Smooth muscle cell (in vitro differentiated cells): ENCODE data around the gene SPINT1. TPM values are rescaled to one million over a fixed set of nuclear protein-coding genes. Genes with fewer than 3 reads are reported as not detected.

Experiments
- DNase-seq: peaks from one replicate; lab custom pipeline; 2025; ENCODE audit not compliant: unreplicated experiment; lab: John Stamatoyannopoulos, UW
- H2AFZ ChIP-seq: fragments of 200-600 bp; sonication (generic); 2 replicates; pipeline ENCODE4 v1.6.0; 2016; ENCODE audit warnings: antibody characterized with exemption, low read depth, mild to moderate bottlenecking
- H3F3A ChIP-seq: fragments of 200-600 bp; sonication (generic); 2 replicates; pipeline ENCODE4 v1.6.0; 2017; ENCODE audit warnings: antibody characterized with exemption, low read depth
- H3K27ac ChIP-seq: fragments of 200-600 bp; sonication (generic); 2 replicates; pipeline ENCODE4 v1.5.1; 2016; ENCODE audit warnings: low read depth, mild to moderate bottlenecking
- H3K27me3 ChIP-seq: fragments of 200-600 bp; sonication (generic); 2 replicates; pipeline ENCODE4 v1.6.1; 2016; ENCODE audit warnings: low read depth, mild to moderate bottlenecking
- H3K36me3 ChIP-seq: fragments of 200-600 bp; sonication (generic); 2 replicates; pipeline ENCODE4 v1.5.1; 2016; ENCODE audit warnings: low read depth
- H3K4me1 ChIP-seq: fragments of 200-600 bp; sonication (generic); 2 replicates; pipeline ENCODE4 v1.5.1; 2016; ENCODE audit warnings: low read depth
- H3K4me2 ChIP-seq: fragments of 200-600 bp; sonication (generic); 2 replicates; pipeline ENCODE4 v1.6.0; 2016; ENCODE audit warnings: mild to moderate bottlenecking
- H3K4me3 ChIP-seq: fragments of 200-600 bp; sonication (generic); 2 replicates; pipeline ENCODE4 v1.5.1; 2016; ENCODE audit warnings: mild to moderate bottlenecking
- H3K79me2 ChIP-seq: fragments of 200-600 bp; sonication (generic); 2 replicates; pipeline ENCODE4 v1.6.0; 2016; ENCODE audit warnings: low read depth, mild to moderate bottlenecking
- H3K9ac ChIP-seq: fragments of 200-600 bp; sonication (generic); 2 replicates; pipeline ENCODE4 v1.6.0; 2016; ENCODE audit warnings: low read depth
- H3K9me3 ChIP-seq: fragments of 200-600 bp; sonication (generic); replicated peaks from 2 replicates; pipeline ENCODE4 v1.5.1; 2016; ENCODE audit warnings: low read depth
- H4K20me1 ChIP-seq: fragments of 200-600 bp; sonication (generic); 2 replicates; pipeline ENCODE4 v1.6.0; 2016; ENCODE audit warnings: low read depth
- WGBS: methylation state at CpG from one replicate; pipeline ENCODE4 v1.1.7; 2016; ENCODE audit warnings: low lambda C conversion rate; 5-methylcytosine and 5-hydroxymethylcytosine counted together
- polyA plus RNA-seq: library from polyadenylated mRNA; unstranded; fragments of >200 nt; fragmentation: Nextera tagmentation; extraction: Ambion mirVana; gene quantifications from 2 replicates; pipeline ENCODE4 v1.2.1, GENCODE V29; 2016
- total RNA-seq: library from RNA; depleted of rRNA; stranded (reverse); fragments of >200 nt; gene quantifications from 2 replicates; pipeline ENCODE4 v1.2.3, GENCODE V29; 2014
- TF ChIP-seq, protein P1 (sequence below): fragments of 200-600 bp; sonication (generic); IDR thresholded peaks from 2 replicates; pipeline ENCODE4 v1.5.1; 2017; ENCODE audit warnings: borderline replicate concordance, mild to moderate bottlenecking, antibody characterized with exemption; ENCODE audit not compliant: insufficient read depth, poor library complexity, severe bottlenecking

Gene SPINT1
- total and polyA plus RNA-seq, 2 experiments from 2014 or later = 50.2 to 76.5 TPM

DNA sequence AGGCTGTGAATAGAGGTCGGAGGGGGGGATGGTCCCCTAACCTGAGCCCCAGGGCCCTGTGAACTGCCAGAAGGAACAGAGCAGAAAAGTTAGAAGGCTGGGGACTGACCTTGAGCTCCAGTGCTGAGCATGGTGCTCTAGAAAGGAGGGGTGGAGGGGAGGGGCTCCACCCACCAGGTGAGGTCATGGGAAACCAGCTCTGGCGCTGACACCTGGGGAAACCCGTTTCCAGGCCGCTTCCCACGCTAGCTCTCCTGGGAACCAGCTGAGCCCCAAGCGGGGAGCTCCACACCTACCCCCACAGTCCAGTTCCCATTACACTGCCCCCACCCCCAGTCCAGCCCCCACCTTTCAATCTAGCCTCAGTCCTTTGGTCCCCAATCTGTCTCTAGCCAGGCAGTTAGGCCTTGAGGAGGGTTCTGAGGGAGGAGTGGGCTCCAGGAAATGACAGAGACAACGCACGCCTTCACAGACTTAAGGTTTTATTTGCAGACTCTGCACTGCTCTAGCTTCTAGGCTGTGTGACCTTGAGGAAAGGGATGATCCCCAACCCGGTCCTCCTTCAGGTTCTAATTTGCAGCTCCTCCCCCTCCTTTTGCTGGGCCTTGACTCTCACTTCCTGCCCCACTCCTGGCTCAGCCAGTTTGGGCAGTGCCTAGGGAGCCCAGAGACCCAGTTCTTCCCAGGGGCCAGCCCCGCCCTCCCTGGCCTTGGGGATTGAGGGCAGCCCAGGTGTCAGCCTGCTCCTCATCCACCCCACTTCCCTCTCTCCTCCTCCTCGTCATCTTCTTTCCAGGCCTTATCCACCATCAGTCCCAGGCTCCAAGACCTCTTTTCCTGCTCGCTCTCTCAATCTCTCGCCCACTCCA is 28.1 kb downstream of the SPINT1 start:
- 66% methylated on average over 13 of the region's 13 CpGs for WGBS

DNA sequence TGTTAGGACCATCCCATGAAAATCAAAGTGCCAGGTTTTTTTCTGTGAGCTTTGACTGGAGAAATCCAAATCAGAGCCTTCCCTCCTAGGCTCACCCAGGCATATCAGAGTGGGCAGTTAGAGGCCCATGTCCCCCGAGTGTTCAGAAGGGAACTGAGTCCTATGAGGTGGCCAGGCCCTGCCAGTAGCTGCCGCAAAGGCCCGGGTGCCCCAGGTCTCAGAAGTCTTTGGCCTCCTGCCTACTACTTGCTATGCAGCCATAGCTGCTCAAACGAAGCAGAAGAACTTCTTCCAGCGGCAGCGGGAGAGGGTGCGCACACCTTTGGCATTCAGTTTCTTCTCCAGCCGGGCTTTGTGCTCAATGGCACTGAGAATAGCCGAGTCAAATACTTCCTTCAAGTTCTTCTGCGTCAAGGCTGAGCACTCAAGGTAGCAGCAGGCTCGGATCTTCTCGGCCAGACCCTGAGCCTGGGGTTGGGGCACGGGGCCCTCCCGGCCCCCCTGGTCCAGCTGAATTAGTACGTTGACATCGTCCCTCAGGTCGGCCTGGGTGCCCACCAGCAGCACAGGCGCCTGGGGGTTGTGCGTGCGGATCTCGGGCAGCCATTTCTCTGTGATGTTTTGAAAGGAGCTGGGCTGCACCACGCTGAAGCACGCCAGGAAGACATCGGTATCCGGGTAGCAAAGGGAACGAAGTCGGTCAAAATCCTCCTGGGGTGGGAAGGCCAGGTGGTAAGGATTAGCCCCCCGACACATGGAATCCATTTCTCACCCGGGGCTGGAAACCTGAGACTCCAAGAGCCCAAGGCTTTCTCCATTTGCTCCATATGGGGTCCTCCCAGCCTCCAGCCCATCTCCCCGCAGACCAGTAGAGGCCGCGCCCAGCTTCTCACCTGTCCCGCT is 29.2 kb downstream of the SPINT1 start:
- no peaks in the 10 kb centered on the region for H3K79me2 ChIP-seq
- H2AFZ ChIP-seq = no peak overlapping the region
- H3K27me3 ChIP-seq = peaks cover 21% of the 10 kb centered on the region
- peak overlapping the region; percentile 75 for H3K4me3 ChIP-seq
- H3K27ac ChIP-seq = peak overlapping the region; percentile 90
- DNase-seq = no peak
- no peaks in the 10 kb centered on the region for H3K4me1 ChIP-seq
- H4K20me1 ChIP-seq = no peaks in the 10 kb centered on the region
- 73% methylated on average over 33 of the region's 33 CpGs for WGBS
- no peaks in the 10 kb centered on the region for H3K9me3 ChIP-seq
- H3K36me3 ChIP-seq = no peaks in the 10 kb centered on the region
- peak overlapping the region; percentile 98 for H3K4me2 ChIP-seq
- TF ChIP-seq, protein P1, sequence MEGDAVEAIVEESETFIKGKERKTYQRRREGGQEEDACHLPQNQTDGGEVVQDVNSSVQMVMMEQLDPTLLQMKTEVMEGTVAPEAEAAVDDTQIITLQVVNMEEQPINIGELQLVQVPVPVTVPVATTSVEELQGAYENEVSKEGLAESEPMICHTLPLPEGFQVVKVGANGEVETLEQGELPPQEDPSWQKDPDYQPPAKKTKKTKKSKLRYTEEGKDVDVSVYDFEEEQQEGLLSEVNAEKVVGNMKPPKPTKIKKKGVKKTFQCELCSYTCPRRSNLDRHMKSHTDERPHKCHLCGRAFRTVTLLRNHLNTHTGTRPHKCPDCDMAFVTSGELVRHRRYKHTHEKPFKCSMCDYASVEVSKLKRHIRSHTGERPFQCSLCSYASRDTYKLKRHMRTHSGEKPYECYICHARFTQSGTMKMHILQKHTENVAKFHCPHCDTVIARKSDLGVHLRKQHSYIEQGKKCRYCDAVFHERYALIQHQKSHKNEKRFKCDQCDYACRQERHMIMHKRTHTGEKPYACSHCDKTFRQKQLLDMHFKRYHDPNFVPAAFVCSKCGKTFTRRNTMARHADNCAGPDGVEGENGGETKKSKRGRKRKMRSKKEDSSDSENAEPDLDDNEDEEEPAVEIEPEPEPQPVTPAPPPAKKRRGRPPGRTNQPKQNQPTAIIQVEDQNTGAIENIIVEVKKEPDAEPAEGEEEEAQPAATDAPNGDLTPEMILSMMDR = no peak
- no peaks in the 10 kb centered on the region for H3F3A ChIP-seq
- H3K9ac ChIP-seq = no peak overlapping the region

More for the DNA sequence above, 28.1 kb downstream of the SPINT1 start:
- no peak overlapping the region for H3K4me3 ChIP-seq
- no peaks in the 10 kb centered on the region for H3K9me3 ChIP-seq
- H3K4me1 ChIP-seq = no peaks in the 10 kb centered on the region
- DNase-seq = no peak
- no peaks in the 10 kb centered on the region for H3K79me2 ChIP-seq
- H3K27ac ChIP-seq = peak overlapping the region; percentile 90
- no peaks in the 10 kb centered on the region for H3F3A ChIP-seq
- TF ChIP-seq, protein P1 = no peak
- no peak overlapping the region for H3K4me2 ChIP-seq
- no peaks in the 10 kb centered on the region for H3K36me3 ChIP-seq
- peak overlapping the region; percentile 68 for H3K9ac ChIP-seq
- no peaks in the 10 kb centered on the region for H4K20me1 ChIP-seq
- peaks cover 21% of the 10 kb centered on the region for H3K27me3 ChIP-seq
- H2AFZ ChIP-seq = no peak overlapping the region

DNA sequence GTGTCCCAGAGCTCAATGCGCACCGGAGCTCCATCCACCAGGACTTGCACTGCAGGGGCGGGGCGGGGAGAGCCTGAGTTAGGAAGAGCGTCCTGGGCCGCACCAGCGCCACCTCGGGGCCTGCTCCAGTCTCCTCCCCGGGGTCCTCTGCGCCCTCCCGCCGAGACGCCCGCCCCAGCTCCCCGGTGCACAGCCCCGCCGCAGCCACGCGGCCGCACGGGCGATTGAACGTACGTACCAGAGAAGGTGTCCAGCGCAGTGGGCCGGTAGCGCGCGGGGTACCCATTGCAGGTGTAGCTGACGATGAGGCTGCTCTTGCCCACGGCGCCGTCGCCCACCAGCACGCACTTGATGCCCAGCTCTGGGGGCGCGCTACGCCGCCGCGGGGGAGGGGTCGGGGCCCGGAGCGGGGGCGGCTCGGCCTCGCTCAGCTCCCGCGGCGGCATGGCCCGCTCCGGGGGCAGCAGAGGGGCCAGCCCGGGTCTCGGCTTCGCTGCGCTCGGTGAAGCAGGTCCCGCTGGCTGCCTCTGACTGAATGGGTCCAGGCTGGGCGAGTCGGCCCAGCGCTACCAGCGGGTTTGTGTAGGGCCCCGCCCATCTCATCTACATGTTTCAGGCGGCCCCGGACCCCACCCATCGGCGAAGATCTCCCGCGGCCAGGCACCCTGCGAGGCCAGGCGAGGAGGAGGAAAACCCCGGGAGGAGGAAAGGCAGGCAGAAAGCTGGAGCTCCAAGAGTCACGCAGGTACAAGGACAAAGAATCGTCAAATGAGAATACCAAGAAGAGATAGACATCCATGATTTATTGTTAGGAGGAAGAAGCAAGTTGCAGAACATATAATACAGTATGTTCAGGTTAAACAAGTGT is 30.1 kb downstream of the SPINT1 start, which contains the start of gene RHOV:
Gene RHOV, minus strand, starts transcription at position 541 of the 868 bp plus-strand sequence. Its CDS starts 95 bp downstream, at position 446.
- Histone ChIP-seq H3K36me3 (no peaks in the 10 kb centered on the region), H3K27me3 (peaks cover 21% of the 10 kb centered on the region), H3K9me3 (no peaks in the 10 kb centered on the region), H4K20me1 (no peaks in the 10 kb centered on the region), H3K4me1 (no peaks in the 10 kb centered on the region), H3F3A (no peaks in the 10 kb centered on the region), H3K27ac (no peak within 1 kb of the TSS), H3K4me3 (peak within 1 kb of the TSS; percentile 75), H3K4me2 (peak within 1 kb of the TSS; percentile 98), H3K79me2 (no peaks in the 10 kb centered on the region), H3K9ac (no peak within 1 kb of the TSS), H2AFZ (peak within 1 kb of the TSS; percentile 71)
- TF ChIP-seq, protein P1 = no peak
- DNase-seq = peak; percentile 15
- WGBS = 1% methylated on average over 48 of the region's 74 CpGs
